PC-9 (cell line): ENCODE data around the gene RAB3C. TPM values are rescaled to one million over a fixed set of nuclear protein-coding genes. Genes with fewer than 3 reads are reported as not detected.

ENCODE experiments used
- BruUV-seq: library from RNA; stranded (reverse); fragments of 400-500 nt; replicated peaks from 2 replicates; lab custom pipeline; 2021; lab: Mats Ljungman, UMichigan
- CTCF ChIA-PET: fragments of 300-600 bp; sonication (Branson Sonifier 250); formaldehyde crosslinking; loops from one replicate; lab custom pipeline; 2022; ENCODE audit warnings: antibody characterized with exemption; lab: Charles Lee
- POLR2A ChIA-PET: fragments of 300-600 bp; sonication (Branson Sonifier 250); formaldehyde crosslinking; loops from one replicate; lab custom pipeline; 2022; ENCODE audit warnings: antibody characterized with exemption; ENCODE audit not compliant: unreplicated experiment; lab: Charles Lee
- DNase-seq, 2 experiments: peaks; one replicate each; pipeline versions ENCODE4 v3.0.0 to v3.0.0-alpha.2; 2015 to 2022; ENCODE audit warnings: mixed read lengths in 1 of 2
- H2AFZ ChIP-seq: fragments of 200-600 bp; sonication (generic); 2 replicates; pipeline ENCODE4 v1.8.1; 2017; ENCODE audit warnings: antibody characterized with exemption
- H3F3A ChIP-seq: fragments of 200-600 bp; sonication (generic); 2 replicates; pipeline ENCODE4 v1.8.1; 2017; ENCODE audit warnings: antibody characterized with exemption, mild to moderate bottlenecking, low read depth; ENCODE audit not compliant: insufficient read depth
- H3K27ac ChIP-seq: fragments of 200-600 bp; sonication (generic); 2 replicates; pipeline ENCODE4 v1.6.1; 2016; ENCODE audit warnings: mixed run types
- H3K27me3 ChIP-seq: fragments of 200-600 bp; sonication (generic); 2 replicates; pipeline ENCODE4 v1.6.1; 2016; ENCODE audit warnings: low read depth, mixed run types; ENCODE audit not compliant: insufficient read depth
- H3K36me3 ChIP-seq: fragments of 200-600 bp; sonication (generic); 2 replicates; pipeline ENCODE4 v1.6.1; 2016; ENCODE audit warnings: low read depth, mixed run types
- H3K4me1 ChIP-seq: fragments of 200-600 bp; sonication (generic); replicated peaks from 2 replicates; pipeline ENCODE4 v1.6.1; 2016; ENCODE audit warnings: mixed run types; ENCODE audit not compliant: insufficient read depth
- H3K4me2 ChIP-seq: fragments of 200-600 bp; sonication (generic); 2 replicates; pipeline ENCODE4 v1.6.1; 2017; ENCODE audit warnings: mixed run types
- H3K4me3 ChIP-seq: fragments of 200-600 bp; sonication (generic); 2 replicates; pipeline ENCODE4 v1.6.1; 2016; ENCODE audit warnings: mixed run types
- H3K79me2 ChIP-seq: fragments of 200-600 bp; sonication (generic); 2 replicates; pipeline ENCODE4 v1.6.1; 2017; ENCODE audit warnings: low read depth, mixed run types
- H3K9me2 ChIP-seq: fragments of 200-600 bp; sonication (generic); 2 replicates; pipeline ENCODE4 v1.8.1; 2017; ENCODE audit warnings: mild to moderate bottlenecking; ENCODE audit not compliant: insufficient read depth
- H3K9me3 ChIP-seq: fragments of 200-600 bp; sonication (generic); 2 replicates; pipeline ENCODE4 v1.8.1; 2016; ENCODE audit warnings: low read depth; ENCODE audit not compliant: insufficient read depth
- H4K20me1 ChIP-seq: fragments of 200-600 bp; sonication (generic); 2 replicates; pipeline ENCODE4 v1.8.1; 2017; ENCODE audit not compliant: insufficient read depth
- EZH2 ChIP-seq: fragments of 200-600 bp; sonication (generic); IDR thresholded peaks from 2 replicates; pipeline ENCODE4 v1.8.0; 2017; ENCODE audit warnings: antibody characterized with exemption, low read depth
- intact Hi-C: fragments of 100-400 bp; cut with micrococcal nuclease; formaldehyde crosslinking; loops from one replicate; pipeline ENCODE4 v1.10.0; 2022; ENCODE audit not compliant: unreplicated experiment
- total RNA-seq: library from RNA; stranded (reverse); gene quantifications from 2 replicates; pipeline ENCODE4 v1.2.3, GENCODE V29; 2021
- TF ChIP-seq, protein P1 (sequence below): fragments of 200-600 bp; sonication (generic); conservative IDR thresholded peaks from 2 replicates; pipeline ENCODE4 v1.6.1; 2017; ENCODE audit warnings: mixed run types, antibody characterized with exemption, mild to moderate bottlenecking, moderate library complexity

The RAB3C gene
- total RNA-seq, 1 experiment from 2014 or later: not detected

GRCh38 chr5:58717303-58718007, 134.6 kb downstream of the RAB3C start:
- Histone ChIP-seq H4K20me1 (no peaks in the 10 kb centered on the region), H3K36me3 (no peaks in the 10 kb centered on the region), H3K79me2 (no peaks in the 10 kb centered on the region), H3K9me3 (no peaks in the 10 kb centered on the region), H3K9me2 (no peaks in the 10 kb centered on the region), H3K27me3 (no peaks in the 10 kb centered on the region), H3K4me2 (no peak overlapping the region), H3K27ac (no peak overlapping the region), H3K4me3 (no peak overlapping the region), H3K4me1 (no peaks in the 10 kb centered on the region), H3F3A (no peaks in the 10 kb centered on the region), H2AFZ (no peak overlapping the region)
- ChIA-PET POLR2A (no interaction called here), CTCF (interaction anchor here (0.6 kb wide), 1 partner anchor 536 kb away, joined by 3 read pairs; no protein-coding TSS in a partner anchor)
- DNase-seq: no peak
- intact Hi-C loops: no loop called here
- BruUV-seq: no TSS peak
- no peak for TF ChIP-seq EZH2
- TF ChIP-seq, protein P1, sequence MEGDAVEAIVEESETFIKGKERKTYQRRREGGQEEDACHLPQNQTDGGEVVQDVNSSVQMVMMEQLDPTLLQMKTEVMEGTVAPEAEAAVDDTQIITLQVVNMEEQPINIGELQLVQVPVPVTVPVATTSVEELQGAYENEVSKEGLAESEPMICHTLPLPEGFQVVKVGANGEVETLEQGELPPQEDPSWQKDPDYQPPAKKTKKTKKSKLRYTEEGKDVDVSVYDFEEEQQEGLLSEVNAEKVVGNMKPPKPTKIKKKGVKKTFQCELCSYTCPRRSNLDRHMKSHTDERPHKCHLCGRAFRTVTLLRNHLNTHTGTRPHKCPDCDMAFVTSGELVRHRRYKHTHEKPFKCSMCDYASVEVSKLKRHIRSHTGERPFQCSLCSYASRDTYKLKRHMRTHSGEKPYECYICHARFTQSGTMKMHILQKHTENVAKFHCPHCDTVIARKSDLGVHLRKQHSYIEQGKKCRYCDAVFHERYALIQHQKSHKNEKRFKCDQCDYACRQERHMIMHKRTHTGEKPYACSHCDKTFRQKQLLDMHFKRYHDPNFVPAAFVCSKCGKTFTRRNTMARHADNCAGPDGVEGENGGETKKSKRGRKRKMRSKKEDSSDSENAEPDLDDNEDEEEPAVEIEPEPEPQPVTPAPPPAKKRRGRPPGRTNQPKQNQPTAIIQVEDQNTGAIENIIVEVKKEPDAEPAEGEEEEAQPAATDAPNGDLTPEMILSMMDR: no peak

GRCh38 chr5:58718269-58718978, 135.5 kb downstream of the RAB3C start:
- POLR2A ChIA-PET: no interaction called here
- DNase-seq: no peak
- no TSS peak for BruUV-seq
- no peak overlapping the region for H3K4me3 ChIP-seq
- H3K79me2 ChIP-seq: no peaks in the 10 kb centered on the region
- no peaks in the 10 kb centered on the region for H3K27me3 ChIP-seq
- CTCF ChIA-PET: no interaction called here
- H3K36me3 ChIP-seq: no peaks in the 10 kb centered on the region
- no peak overlapping the region for H3K4me2 ChIP-seq
- no peaks in the 10 kb centered on the region for H3F3A ChIP-seq
- intact Hi-C loops: no loop called here
- no peaks in the 10 kb centered on the region for H4K20me1 ChIP-seq
- no peaks in the 10 kb centered on the region for H3K9me2 ChIP-seq
- no peak for TF ChIP-seq EZH2
- TF ChIP-seq, protein P1: no peak
- no peaks in the 10 kb centered on the region for H3K4me1 ChIP-seq
- H2AFZ ChIP-seq: no peak overlapping the region
- no peak overlapping the region for H3K27ac ChIP-seq
- no peaks in the 10 kb centered on the region for H3K9me3 ChIP-seq

DNA sequence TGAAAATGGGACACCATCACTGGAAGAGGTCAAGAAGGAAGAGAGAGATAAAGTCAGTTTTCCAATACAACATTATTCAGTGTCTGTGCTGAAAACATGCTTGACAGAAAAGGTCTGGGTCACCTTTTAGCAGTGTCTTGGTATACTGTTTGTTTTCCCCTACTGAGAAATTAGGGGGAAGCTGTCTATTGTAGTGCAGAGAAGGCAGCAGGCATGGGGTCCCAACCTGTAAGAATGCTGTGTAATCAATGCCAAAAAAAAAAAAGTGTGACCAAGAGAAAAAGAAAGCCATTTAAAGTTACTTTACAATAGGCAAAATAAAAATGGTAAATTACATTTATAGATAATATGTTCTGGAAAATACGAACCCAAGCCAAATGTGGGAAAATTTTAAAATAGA, 139.3 kb downstream of the RAB3C start:
- Histone ChIP-seq H3K36me3 (no peaks in the 10 kb centered on the region), H3K4me2 (no peak overlapping the region), H4K20me1 (no peaks in the 10 kb centered on the region), H3K9me3 (no peaks in the 10 kb centered on the region), H2AFZ (no peak overlapping the region), H3K4me1 (no peaks in the 10 kb centered on the region), H3K9me2 (no peaks in the 10 kb centered on the region), H3F3A (no peaks in the 10 kb centered on the region), H3K27me3 (no peaks in the 10 kb centered on the region), H3K79me2 (no peaks in the 10 kb centered on the region), H3K27ac (no peak overlapping the region), H3K4me3 (no peak overlapping the region)
- DNase-seq: no peak
- CTCF ChIA-PET: no interaction called here
- no TSS peak for BruUV-seq
- intact Hi-C loops: no loop called here
- TF ChIP-seq EZH2: no peak
- TF ChIP-seq, protein P1: no peak
- POLR2A ChIA-PET: no interaction called here
